NCI-H1694 (cell line): ENCODE results near the gene SLC9A9.

Experiments used
- DNase-seq: peaks from one replicate; lab custom pipeline; 2025; lab: John Stamatoyannopoulos, UW

SLC9A9 gene

DNA sequence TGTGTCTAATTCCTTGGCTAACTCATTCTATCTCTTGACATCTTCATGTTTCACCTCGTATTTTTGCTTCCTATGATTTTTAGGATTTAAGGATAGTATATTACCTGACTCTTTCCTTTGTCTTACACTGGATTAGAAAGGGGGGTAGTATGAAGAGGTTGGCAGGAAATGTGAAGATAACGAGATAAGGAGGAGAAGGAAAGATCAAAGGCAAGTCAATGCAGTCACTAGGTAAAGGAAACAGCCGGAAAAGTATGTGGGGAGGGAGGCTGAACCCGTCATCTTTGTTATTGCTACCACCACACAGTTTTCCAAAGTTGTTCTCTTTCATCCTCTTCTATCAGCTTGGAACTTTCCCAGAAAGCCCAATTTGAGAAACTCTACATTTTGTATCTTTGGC, 90.6 kb downstream of the SLC9A9 start:
- no peak for DNase-seq

GRCh38 chr3:143755978-143756377, 92.3 kb downstream of the SLC9A9 start:
- DNase-seq, result no peak

DNA sequence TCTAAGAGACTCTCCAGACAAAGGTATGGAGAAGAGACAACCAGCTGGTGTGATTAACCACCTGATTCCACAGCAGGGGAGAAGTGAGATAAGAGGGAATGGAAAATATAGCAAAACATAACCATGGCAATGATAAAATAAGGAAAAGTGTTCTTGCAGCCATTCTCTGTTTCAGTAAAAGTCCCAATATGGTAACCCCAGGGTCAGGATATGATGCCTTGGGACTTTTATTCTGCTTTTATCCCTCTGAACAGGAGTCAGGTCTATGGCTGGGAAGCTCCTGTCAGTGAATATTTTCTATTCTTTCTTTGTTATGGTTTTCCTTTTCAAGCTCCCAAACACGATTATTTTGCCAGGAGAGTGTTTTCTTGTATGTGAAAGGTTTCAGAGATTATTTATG, 94.2 kb downstream of the SLC9A9 start:
- no peak for DNase-seq

DNA sequence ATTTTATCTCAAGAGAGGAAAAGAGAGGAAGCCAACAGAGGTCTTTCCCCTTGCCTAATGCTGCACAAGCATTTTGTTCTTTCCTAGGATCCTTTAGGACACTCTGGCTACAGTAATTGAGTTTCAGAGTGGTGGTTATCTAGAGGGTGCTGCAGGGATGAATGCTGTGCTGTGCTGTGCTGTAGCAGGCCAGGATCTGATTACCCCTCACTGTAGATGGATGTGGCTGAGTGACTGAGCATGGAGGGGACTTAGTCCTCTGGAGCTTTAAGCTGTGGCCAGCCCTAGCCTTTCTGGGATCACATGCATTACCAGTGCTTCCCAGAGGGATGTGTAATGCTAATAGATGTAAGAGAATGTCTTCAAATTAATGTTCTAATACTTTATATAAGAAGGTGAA, 94.8 kb downstream of the SLC9A9 start:
- no peak for DNase-seq

DNA sequence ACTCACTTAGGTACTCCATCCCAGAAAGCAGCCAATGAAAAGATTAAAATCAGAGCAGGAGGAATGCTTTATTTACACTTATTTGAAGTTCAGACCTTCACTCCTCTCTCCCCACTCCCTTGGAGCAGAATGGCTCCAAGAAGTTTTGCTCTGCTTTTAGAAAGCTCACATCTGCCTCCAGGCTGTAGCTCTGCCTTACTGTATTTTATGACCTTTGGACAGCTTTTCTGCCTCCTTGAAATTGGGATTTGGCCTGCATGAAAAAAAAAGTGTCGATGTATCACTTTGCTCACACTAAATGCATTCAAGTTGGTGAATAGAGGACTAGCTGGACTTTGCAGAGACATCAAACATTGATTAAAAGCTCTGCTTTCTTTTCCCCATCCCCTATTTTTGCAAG, 95.3 kb downstream of the SLC9A9 start:
- DNase-seq, result no peak

DNA sequence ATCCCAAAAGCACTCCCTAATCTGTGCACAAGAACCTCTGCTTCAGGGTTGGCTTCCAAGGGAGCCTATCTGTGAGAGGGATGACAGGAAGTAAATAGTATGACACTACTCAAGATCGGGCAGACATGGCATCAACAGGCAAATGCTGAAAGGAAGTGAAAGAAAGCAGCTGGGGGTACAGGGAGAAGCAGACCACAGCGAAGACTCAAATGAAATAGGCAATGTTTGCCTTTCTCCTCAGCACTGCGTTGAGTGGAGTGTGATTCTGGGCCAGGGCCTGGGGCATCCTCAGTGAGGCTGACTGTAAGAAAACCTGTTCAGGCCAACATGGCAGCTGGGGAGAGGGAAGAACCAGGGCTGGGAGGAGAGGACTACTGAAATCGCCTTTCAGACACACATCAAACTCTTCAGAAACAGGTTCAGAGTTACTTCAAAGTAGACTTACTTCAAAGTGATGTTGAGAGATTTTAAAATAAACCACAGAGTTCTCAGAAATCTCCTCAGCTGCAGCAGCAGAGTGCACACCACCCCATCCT, 96.6 kb downstream of the SLC9A9 start:
- DNase-seq, result no peak

DNA sequence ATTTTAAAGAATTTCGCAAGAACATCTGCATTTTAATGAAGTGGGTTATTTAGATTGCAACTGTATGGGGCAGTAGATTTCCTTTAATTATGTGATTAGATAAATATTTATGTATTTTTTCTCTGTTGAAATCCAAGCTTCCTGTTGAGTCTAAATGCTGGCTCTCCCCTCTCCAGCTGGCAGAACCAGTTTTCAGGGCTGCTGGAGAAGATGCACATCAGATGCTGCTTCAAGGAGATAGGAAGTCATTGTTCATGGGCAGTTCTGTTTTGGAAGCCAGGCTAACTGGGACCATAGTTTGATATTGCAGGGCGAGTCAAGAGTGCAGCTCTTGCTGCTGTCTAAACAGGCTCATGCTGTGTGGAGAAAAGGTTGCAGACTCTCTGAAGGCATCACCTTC, 97.4 kb downstream of the SLC9A9 start:
- no peak for DNase-seq

GRCh38 chr3:143749926-143750325, 98.3 kb downstream of the SLC9A9 start:
- DNase-seq, result no peak

DNA sequence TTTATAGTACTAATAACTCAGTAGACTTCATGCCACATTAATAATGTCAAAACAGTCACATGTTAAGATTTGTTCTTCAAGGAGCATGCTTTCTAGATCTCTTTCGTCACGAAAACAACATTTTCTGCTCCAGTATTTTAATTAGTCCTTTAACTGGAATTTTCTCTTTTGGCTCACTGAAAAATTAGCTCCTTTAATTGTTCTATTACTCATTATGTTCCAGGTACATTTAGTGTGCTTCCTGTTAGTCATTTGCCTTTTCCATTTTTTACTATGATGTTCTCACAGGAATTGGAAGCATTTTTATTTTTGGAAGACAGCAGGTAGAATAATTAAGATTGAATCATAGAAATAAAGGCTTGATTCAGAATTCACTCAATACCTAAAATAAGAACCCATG, 111.2 kb downstream of the SLC9A9 start:
- DNase-seq, result no peak

- DNase-seq, result no peak
Observed at GRCh38 chr3:143736205-143736997, 111.9 kb downstream of the SLC9A9 start.

GRCh38 chr3:143731776-143732175, 116.5 kb downstream of the SLC9A9 start:
- peak; percentile 64 for DNase-seq

DNA sequence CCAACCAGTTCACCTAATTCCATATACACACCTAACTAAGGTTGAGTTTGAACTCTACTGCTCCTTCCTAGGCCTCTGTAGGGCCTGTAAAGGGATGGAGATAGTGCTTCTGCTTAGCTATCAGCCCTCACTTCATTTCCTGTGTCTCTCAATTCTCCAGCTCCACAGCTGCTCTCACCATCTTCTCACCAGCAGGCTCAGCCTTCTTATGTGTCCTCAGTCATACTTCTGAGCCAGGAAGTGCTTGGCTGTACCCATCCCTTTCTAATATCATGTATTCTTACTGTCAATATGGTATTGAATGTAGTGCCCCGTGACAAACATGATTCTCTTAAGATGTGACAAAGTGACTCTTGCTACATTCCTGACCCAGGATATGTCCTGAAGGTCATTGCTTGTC, 116.9 kb downstream of the SLC9A9 start:
- DNase-seq, result no peak

GRCh38 chr3:143727391-143727790, 120.9 kb downstream of the SLC9A9 start:
- no peak for DNase-seq

GRCh38 chr3:143726727-143727126, 121.5 kb downstream of the SLC9A9 start:
- DNase-seq, result no peak

GRCh38 chr3:143720381-143720780, 127.9 kb downstream of the SLC9A9 start:
- DNase-seq, result no peak

- no peak for DNase-seq
Observed at GRCh38 chr3:143718463-143718862, 129.8 kb downstream of the SLC9A9 start.

- no peak for DNase-seq
Observed at GRCh38 chr3:143716731-143717130, 131.5 kb downstream of the SLC9A9 start.

GRCh38 chr3:143712522-143712921, 135.7 kb downstream of the SLC9A9 start:
- DNase-seq, result no peak

DNA sequence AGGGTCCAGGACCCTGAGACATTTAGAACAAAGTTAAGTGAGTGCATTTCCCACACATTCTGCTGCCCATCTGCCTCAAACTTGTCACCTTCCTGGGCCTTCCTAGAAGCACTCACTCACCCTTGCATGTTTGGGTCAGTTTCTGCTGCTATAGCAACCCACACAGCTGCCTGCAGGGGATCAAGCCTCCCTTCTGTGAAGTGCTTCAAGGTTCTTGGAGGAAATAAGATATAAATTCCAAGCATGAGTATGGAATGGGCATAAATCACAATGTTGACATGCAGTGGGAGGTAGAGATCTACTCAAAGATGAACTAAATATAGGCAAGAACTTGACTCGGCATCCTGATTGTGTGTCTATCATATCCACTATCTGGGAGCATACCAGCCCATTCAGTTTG, 140.4 kb downstream of the SLC9A9 start:
- DNase-seq, result no peak

DNA sequence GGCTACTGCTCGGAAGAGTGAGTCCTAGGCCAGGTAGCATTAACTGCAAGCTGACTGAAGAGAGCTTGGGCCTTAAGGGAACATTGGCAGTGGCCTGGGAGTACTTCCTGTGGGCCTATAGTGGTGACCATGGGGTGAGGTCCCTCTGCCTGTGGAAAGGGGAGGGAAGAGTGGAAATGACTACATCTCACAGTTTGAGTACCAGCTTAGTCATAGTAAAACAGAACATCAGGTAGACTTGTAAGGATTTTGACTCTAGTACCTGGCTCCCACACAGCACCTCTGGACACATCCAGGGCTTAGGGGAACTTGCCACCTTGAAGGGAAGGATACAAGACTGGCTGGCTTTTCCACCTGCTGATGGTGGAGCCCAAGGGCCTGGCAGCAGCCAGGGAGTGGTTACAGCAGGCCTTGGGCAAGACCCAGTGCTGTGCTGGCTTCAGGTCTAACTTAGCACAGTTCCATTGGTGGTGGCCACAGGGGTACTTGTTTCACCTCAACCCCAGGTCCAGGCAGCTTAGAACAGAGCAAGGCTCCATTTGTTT, 147.8 kb downstream of the SLC9A9 start:
- no peak for DNase-seq

GRCh38 chr3:143699424-143699823, 148.8 kb downstream of the SLC9A9 start:
- no peak for DNase-seq

- DNase-seq, result no peak
Observed at GRCh38 chr3:143698682-143699303, 149.5 kb downstream of the SLC9A9 start.

DNA sequence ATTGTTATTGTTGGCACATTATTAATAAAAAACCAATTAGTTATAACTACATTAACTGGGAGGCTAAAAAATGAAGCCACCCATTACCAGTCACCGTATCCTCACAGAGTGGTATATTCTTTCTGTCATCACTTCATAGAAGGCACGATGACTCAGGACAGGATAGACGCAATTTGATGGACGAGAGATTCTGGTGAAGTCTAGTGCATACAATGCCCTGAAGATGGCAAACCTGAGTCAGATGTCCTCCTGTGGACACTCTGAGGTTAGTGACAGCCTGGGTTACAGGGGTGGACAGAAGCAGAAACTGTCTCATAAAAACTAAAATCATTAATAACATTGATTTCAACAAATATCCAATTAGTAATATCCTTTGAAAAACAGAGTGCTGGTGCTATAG, 150.3 kb downstream of the SLC9A9 start:
- DNase-seq, result no peak
